Islet precursor cell (in vitro differentiated cells): ENCODE data around the gene CACNB4.
"Not testable (repeated sequence)": the region's sequence is repeated elsewhere in the genome, so short reads cannot be mapped to it uniquely, and the experiment has no call there.

Experiments used
- DNase-seq: peaks from one replicate; pipeline ENCODE4 v3.0.0-alpha.2; 2018

The CACNB4 gene

DNA sequence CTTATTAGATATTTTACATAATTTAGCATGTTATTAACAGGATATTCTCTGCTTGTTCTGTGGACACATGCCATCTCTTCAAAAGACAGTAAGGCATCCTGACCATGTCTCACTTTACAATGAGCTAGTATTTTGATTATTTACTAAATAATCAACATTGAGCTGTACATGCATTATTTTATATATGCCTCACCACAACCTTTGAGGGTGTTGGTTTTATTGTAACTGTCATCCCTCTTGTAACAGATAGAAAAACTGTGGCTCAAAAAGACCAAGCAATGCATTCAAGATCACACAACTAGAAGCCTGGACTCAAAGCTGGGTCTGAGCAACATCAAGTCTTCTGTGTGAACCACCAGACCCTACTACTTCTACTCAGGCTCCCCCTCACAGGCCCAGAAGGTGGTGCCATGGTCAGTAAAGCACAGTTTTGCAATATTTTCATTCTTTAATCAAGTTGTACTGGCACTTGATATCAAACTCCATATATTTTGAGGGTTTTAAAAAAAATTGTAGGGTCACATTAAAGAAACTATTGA, 165.5 kb downstream of the CACNB4 start:
- no peak for DNase-seq

DNA sequence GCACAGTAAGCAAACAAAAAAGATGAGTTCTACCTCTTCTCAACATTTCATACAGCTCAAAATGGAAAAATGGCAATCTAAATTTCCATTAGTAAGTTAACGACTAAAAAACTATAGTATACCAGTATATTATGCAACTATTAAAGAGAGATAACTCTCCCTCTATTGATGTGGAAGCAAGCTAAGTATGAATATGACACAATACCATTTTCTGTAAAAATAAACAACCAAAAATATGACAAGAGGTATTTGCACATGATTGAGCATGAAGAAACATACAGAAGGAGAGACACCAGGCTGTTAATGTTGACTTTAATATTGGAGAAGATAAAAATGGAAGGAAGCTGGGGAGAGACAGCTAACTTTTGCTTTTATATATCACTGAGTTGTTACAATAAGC, 167.1 kb downstream of the CACNB4 start:
- no peak for DNase-seq

DNA sequence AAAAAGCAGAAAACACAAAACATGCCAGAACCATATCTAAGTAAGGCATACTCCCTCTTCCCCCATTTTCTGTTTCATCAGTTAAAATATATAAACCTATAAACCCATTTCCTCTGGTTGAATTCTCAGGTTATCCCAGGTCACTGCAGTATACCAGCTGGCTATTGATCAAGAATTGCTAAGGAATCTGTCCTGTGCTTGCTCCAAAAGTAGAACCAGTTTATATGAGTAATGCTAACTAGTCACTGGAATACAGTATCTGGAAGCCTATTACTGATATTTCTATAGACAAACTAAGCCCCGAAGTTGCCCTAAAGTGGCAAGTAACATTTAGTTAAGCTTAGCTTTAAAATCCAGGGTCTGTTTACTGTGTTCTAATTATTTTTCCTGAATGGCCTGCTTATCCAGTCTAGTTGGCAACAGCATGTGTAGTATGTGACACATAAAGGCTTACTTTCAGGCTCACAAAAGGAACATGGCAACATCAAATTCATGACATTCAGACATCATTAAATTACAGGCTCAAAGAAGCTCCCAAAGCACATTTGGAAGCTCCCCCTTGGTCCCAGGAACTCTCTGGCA, 167.7 kb downstream of the CACNB4 start:
- DNase-seq, result no peak

DNA sequence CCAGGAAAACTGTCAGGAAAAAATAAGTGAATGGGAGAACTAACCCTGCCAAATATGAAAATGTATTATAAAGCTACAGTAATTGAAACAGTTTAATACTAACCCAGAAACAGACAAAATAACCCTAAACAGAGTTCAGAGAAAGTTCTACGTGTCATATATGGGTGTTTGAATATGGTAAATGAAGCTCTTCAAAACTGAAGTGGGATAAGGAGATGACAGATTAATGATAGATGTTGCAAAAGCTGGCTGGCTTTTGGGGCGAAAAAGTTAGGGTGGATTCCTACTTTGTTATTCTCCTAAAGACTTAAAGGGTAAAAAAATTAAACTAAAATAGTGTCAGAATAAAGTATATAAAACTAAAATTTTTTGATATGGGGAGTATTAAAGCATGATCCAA, 168.8 kb downstream of the CACNB4 start:
- DNase-seq, result no peak

DNA sequence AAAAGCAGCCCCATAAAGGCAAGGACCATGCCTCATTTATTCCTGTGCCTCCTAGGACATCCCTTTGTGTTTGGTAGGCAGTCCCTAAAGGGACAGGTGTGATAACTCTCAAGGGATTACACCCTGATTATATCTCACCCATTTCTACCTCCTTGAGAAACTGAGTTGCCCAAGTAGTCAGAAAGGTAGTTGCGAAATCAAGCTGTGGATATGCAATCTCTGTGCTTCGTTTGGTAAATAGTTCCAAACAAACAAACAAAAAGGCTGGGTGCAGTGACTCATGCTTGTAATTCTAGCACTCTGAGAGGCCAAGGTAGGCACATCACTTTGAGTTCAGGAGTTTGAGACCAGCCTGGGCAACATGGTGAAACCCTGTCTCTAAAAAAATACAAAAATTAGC, 170.5 kb downstream of the CACNB4 start:
- DNase-seq, result no peak

DNA sequence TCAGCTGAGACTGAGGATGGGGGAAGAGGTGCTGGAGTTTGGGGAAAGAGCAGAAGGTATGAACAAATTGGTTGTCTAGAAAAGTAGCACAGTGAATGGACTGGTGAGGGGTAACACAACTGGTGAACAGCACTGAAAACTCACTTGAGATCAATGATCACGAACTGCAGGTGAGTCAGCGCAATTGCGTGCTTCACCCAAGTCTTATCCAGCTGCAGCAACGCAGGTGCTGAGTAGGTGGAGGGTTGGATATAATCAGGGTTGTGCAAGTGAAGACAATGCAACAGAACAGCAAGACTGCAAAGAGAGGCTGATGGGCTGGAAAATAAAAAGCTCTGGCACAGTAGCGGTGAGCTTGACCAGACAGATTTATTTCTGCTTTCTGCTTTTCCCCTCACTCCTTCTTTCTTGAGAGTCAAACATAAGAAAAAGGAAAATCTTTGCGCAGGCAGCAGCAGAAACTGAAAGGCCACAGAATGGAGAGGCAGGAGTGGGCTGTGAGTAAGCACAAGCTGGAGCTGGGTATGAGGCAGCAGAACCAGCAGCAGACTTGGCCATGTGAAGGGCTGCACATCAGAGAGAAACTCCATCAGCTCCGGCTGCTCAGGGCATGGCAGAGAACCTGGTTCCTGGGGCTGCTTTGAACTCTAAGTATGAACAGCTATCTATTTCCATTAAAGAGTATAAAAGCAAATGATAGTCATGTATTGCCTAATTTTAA, 171.2 kb downstream of the CACNB4 start:
- peak; percentile 59 for DNase-seq

DNA sequence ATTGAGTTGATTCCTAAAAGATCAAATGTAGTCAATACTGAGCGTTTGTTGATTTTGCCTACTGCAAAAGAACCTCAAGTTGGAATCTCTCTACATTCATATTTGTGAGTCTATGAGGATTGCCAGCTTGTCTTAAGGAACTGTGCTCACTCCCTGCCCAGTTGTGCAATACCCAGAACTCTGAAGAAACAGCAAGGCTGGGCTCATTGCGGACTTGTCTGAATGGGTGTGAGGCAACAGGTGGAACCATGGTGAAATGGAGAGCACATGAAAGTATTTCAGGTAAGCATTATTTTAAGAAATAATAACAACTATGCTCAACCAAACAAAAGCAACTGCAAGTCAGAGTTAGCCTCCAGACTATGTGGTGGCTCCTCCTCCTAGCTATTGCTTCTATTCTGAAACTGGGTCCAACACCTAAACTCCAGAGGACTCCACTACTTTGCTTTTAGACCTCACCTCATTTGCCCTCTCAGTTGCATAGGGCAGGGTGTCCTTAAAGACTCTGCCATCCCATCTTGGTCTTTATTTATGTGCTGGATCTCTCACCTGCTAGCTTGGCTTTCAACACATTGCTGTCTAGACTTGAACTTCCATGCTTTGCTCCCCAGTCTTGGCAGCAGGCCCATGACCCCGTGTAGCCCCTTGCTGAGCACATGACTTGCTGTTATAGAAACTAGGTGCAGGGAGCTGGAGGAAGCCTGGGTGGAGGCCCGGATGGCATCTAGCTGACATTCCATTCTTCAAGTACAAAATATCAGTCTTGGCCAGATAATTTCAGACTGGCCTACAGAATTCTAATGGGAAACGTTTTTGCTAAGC, 175.8 kb downstream of the CACNB4 start:
- DNase-seq, result no peak

DNA sequence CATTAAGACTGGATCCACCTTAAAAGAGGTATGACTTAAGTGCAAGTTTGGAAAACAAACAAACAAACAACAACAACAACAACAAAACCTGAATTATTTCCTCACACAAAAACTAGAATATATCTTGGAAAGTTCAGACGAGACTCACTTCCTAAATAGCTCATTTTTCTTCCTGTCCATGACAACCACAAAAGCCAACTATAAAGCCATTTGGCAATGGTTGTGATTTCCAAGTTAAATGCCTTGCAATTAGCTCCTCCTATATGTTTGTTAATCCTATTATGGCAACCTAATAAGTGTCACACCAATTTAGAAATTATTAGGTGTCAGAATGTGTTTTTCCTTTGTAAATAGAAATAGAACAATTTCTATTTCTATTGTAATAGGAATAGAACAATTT, 179.1 kb downstream of the CACNB4 start:
- no peak for DNase-seq

DNA sequence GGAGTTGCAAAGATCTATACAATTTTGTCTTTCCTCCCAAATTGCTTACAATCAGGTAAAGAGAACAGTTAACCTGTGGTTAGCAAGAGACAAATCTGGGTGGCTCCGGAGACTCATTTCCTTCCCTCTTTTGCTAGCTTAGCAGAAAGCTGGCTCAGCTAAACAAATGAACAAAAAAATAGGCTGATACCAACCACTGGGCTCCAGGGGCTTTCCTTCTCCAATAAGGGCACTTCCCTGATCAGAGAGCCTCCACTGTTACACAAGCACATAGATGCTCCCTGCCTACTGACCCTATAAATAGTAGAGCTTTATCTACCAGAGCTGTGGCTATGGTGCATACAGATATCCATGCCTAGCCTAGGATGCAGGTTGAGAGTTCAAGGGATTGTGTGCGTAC, 180.5 kb downstream of the CACNB4 start:
- DNase-seq, result no peak

DNA sequence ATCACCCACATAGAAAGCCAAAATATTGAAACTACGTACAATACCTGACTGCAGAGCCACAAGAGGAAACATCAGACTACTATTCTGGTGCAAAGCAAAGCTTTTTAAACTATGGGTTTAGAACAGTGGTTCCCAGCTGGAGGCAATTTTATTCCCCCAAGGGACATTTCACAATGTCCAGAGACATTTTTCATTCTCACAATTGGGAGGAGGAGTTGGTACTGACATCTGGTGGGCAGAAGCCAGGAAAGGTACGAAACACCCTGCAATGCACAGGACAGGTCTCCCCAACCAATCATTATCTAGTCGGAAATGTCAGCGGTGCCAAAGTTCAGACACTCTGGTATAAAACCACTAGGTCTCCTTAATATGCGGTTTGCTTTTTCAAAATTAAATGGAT, 182.2 kb downstream of the CACNB4 start:
- no peak for DNase-seq

DNA sequence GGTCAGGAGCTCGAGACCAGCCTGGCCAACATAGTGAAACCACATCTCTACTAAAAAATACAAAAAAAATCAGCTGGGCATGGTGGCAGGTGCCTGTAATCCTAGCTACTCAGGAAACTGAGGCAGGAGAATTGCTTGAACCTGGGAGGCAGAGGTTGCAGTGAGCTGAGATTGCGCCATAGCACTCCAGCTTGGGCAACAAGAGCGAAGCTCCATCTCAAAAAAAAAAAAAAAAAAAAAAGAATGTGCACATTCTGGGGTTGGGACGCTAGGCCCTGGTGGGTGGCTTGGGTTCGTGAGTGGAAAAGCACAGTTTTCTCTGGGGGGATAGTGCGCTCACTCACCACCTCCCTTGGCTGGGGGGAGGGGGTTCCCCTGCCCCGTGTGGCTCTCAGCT, 183.2 kb downstream of the CACNB4 start:
- DNase-seq, result not testable (repeated sequence)

DNA sequence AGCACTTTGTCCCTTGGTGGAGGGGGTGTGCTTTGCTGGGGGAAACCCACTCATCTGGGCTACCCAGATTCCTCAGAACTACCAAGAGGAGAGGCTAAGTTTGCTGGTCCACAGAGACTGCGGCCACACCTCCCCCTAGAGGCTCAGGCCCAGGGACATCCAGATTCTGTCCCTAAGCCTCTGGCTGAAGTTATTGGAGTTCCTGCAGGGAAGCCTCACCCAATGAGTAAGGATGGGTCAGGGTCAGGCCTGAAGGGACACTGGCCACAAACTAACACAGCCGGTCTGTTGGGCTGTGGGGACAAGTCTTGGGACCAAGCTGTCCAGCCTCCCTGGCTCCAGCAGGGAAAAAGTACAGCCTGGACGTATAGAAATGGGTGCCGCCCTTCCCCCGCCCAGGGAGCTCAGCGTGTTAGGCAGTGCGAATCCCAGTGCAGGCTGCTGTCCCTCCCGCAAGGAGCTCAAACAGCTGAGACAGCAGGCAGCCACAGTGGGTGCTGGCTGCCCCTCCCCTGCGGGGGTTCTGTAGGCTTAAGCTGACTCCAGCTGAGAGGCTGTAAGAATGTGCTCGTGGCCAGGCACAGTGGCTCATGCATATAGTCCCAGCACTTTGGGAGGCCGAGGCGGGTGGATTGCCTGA, 183.7 kb downstream of the CACNB4 start:
- no peak for DNase-seq

DNA sequence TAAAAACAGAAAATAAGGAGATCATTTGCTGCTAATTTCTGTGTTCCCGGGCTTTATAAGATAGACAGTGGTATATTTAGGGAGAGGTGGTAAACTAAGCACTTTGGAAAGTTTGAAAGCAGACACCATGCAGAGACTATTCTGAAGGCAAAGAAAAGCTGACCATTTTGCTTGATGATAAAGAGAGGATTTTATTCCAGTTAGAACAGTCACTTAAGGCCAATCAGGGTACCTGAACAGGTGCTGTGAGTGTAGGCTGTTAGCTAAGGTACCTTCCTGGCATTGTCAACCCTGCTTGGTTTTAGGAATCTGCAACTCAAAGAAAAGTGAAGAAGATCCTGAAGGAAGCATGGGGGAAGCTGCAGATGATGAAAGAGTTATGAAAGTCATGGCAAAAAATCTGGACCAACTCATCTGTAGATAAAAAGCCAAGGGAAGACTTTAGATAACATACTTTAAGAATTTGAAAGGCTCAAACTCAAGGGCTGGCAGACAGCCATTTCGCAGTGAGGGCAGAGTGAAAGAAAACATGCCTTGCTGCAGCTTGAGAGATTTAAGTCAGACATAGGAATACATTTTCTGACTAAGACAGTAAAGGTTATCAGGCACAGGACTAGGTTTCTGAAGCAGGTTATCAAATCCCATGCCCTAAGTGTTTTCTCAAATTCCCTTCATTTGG, 190.5 kb downstream of the CACNB4 start:
- DNase-seq, result no peak

DNA sequence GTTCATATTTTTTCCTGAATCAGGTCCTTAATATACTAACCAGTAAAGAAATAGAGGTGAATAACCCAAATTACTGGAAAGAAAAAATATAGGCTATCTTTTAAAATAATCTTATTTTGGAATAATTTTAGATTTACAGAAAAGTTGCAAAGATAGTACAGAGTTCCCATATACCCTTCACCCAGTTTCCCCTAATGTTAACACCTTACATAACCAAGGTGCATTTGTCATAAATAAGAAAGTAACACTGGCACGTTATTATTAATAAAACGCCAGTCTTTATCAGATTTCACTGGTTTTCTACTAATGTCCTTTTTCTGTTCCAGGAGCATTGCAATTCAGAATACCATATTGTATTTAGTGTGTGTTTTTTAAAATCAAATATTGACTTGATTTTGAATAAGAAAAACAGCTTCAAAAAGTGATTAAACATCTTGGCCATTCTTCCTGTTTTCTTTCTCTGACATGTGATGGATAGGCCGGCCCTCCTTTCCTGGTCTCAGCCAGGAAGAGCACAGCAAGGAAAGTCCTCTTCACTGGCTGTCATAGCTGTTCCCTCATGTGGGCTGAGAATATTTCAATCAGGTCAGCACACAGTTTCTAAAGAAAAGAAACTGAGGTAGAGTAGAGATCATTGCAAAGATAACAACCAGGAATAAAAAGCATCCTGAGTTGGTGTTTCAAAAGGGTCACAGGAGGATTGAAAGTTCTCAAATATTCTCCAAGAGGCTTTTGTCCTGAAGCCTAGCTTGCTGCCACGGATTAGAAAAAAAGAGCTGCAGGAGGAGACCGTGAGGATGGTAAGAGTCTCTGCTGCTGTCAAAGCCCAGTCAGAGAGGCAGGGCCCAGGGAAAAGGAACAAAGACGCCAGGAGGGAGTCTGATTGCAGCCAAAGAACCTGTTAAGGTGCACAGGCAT, 191.3 kb downstream of the CACNB4 start:
- no peak for DNase-seq

DNA sequence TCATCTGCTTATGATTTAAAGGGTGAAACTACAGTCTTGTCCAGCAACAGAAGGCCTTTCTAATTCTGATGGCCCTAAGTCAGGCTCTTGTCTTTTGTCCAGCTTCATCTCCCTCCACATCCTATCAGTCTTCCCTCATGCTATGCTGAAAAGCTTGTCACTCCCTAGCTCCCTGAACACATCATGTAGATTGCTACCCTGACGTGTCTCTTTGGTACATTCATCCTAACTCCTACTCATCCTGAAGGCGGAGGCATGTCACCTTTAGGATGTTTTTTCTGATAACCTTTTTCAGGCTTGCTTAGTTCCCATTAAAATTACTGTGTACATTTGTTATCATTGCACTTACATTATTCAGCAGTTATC, 192.2 kb downstream of the CACNB4 start:
- no peak for DNase-seq

DNA sequence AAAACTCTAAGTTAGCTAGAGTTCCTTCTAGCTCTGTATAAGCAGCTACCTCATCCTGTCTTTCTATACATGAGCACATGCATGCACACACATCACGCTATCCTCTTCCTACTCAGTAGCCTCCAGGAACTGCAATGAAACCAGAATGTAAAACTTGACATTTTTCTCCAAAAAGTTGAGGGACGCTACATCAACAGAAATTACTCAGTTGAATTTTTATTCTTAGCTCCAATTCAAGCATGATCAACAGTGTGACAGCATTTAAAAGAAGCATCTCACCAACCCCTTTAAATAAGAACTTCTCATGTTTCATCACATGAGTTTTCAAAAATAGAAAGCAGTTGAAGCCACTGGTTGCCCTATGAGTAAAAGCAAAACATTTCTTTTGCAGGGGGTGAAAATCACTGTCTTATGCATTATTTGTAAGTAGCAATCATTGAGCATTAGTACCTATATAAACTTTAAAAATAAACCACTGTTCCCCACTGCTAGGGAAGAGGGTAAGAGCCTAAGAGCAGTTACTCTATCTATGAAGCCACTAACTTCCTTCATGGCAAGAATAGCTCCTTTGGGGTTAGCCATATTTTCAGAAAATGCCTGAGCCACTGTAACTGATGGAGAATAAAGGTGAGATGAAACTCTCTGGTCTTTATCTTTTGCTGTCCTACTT, 192.7 kb downstream of the CACNB4 start:
- no peak for DNase-seq

DNA sequence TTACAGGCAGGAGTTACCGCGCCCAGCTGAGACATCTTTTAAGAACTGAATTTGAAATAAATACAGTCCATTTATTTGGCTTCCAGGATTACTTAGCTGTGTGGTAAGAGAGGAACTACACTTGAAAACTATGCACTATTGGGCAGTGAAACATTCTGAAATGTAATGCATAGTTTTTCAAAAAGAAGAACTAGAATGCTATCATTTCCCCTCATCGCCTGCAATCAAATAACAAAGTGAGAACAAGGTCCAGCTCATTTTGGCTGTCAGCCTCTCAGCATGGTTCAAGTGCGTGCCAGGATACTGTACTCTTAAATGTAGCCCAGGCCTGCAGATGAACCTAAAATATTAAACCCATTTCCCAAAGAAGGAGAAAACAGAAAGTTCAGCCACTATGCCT, 194.0 kb downstream of the CACNB4 start:
- no peak for DNase-seq

DNA sequence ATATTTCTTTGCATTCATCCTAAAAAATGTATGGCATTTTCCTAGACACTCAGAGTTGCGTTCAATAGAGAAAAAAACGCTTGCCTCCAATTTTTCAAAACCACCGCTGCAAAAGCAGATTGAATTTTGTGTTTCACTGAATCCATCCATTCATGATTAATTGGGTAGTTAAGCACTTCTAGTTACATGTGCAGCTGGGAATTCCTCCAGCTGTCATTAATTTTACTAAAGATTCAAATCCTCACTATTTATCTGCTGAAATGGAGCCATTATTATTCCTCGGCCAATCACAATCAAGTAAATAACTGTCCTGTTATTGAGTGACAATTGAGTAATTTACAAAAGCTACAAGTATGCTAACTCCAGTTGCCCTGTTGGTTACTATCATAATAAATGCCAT, 194.8 kb downstream of the CACNB4 start:
- no peak for DNase-seq

DNA sequence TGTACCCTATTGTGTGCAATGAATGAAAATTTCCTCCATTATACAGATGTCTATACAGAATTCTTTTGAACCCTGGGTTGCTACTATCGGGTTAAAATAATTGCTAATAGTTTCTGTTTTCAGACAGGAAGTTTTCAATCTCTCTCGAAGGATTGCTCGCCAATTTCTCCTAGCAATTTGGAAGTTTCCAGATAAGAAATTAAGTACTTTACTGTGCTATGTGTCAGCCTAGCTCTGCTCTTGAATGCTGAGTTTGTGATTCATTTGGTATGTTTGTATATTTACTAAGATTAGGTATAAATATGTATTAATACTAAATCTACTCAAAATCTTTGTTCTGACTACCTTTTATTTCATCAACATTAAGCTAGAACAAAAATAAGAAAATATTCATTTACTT, 196.0 kb downstream of the CACNB4 start:
- DNase-seq, result no peak

DNA sequence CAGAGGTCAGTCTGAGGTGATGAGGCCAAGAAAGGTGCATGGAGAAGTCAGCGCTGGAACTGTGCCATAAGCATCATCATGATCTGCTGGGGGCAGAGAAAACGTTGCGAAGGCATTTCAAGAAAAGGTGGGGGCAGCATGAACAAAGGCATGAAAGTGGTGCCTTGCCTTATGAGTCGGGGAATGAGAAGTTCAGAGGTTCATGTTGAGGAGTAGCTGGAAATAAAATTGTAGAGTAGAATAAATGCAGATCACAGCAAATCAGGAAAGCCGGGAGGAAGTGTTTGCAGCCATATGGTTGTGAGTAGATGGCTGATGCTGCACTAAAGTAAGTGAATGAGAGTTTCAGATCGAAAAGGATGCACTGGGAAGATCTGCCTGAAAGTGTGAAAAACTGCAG, 198.5 kb downstream of the CACNB4 start:
- DNase-seq, result no peak

DNA sequence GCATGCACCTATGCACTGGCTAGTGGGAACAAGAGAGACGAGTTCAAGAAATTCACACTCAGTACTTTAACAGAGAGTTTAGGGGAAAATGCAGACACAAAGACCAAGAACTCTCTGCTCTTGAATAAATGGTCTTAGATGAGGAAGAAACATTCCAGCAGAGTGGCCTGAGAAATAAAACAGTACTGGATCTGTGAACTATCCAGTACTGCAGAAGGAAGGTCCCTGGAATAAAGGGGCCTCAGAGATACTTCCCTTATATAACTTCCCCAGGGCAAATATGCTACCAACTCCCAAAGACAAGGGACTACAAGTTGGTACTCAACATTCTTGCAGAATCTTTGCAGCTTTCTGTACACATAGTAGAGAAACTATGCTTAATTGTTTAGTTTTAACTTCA, 199.7 kb downstream of the CACNB4 start:
- no peak for DNase-seq
